H1 (cell line): ENCODE results near the gene VRK2. TPM values are rescaled to one million over a fixed set of nuclear protein-coding genes. Genes with fewer than 3 reads are reported as not detected.

Source experiments
- CTCF ChIA-PET: fragments of 300-600 bp; sonication (Branson Sonifier 250); formaldehyde crosslinking; loops from one replicate; lab custom pipeline; 2021; ENCODE audit not compliant: partially characterized antibody; lab: Charles Lee
- POLR2A ChIA-PET: fragments of 300-600 bp; sonication (Branson Sonifier 250); formaldehyde crosslinking; loops from one replicate; lab custom pipeline; 2021; ENCODE audit warnings: inconsistent platforms; ENCODE audit not compliant: partially characterized antibody; lab: Charles Lee
- DNase-seq, 2 experiments: peaks; one replicate each; pipeline versions ENCODE4 v3.0.0 to v3.0.0-alpha.2; 2010 to 2022; ENCODE audit warnings: low spot score in 2 of 2, low read depth in 1 of 2, mixed read lengths in 1 of 2
- FAIRE-seq: peaks from 2 replicates; lab custom pipeline; 2011; peaks lifted over from hg19 to GRCh38; lab: Jason Lieb, UNC
- H2AFZ ChIP-seq: 2 replicates; pipeline ENCODE4 v1.8.1; 2012; ENCODE audit warnings: low read length, inconsistent platforms
- H2AK5ac ChIP-seq: 2 replicates; pipeline ENCODE4 v1.6.1; 2013; ENCODE audit warnings: low read depth, low read length
- H2BK120ac ChIP-seq: replicated peaks from 2 replicates; pipeline ENCODE3; 2013; ENCODE audit warnings: low read depth, low read length, inconsistent platforms
- H2BK12ac ChIP-seq: 2 replicates; pipeline ENCODE4 v1.6.1; 2013; ENCODE audit warnings: low read depth, low read length
- H2BK15ac ChIP-seq: 2 replicates; pipeline ENCODE4 v1.6.1; 2013; ENCODE audit warnings: low read length
- H2BK20ac ChIP-seq: 2 replicates; pipeline ENCODE4 v1.6.1; 2013; ENCODE audit warnings: low read length
- H2BK5ac ChIP-seq: 2 replicates; pipeline ENCODE4 v1.6.1; 2013; ENCODE audit warnings: low read depth, low read length
- H3K14ac ChIP-seq: 2 replicates; pipeline ENCODE4 v1.6.1; 2013; ENCODE audit warnings: inconsistent platforms; ENCODE audit not compliant: insufficient read length
- H3K18ac ChIP-seq: 2 replicates; pipeline ENCODE4 v1.6.1; 2013; ENCODE audit warnings: low read length; ENCODE audit errors: extremely low read depth
- H3K23ac ChIP-seq: 2 replicates; pipeline ENCODE4 v1.6.1; 2013; ENCODE audit warnings: inconsistent platforms; ENCODE audit not compliant: insufficient read length
- H3K23me2 ChIP-seq: 2 replicates; pipeline ENCODE4 v1.6.1; 2013; ENCODE audit warnings: low read depth, low read length
- H3K27ac ChIP-seq: 2 replicates; pipeline ENCODE4 v1.6.1; 2011; ENCODE audit warnings: low read depth, low read length, inconsistent platforms
- H3K27me3 ChIP-seq, 4 experiments: replicated peaks in 1 of 4; 1 replicate in 1 of 4; 2 replicates in 3 of 4; pipeline versions ENCODE4 v1.6.1 to v1.8.1; 2011 to 2013; ENCODE audit warnings: low read length in 3 of 4, mild to moderate bottlenecking in 3 of 4, inconsistent platforms in 2 of 4, mixed read lengths in 2 of 4, moderate library complexity in 1 of 4; ENCODE audit not compliant: control insufficient read depth in 3 of 4, insufficient read depth in 3 of 4; ENCODE audit errors: extremely low read depth in 1 of 4
- H3K36me3 ChIP-seq, 4 experiments: 2 replicates each; pipeline versions ENCODE4 v1.6.1 to v1.8.1; 2011 to 2013; ENCODE audit warnings: mild to moderate bottlenecking in 4 of 4, low read length in 3 of 4, moderate library complexity in 2 of 4, control low read depth in 1 of 4, inconsistent platforms in 1 of 4; ENCODE audit not compliant: insufficient read depth in 4 of 4, control insufficient read depth in 2 of 4
- H3K4ac ChIP-seq: replicated peaks from 2 replicates; pipeline ENCODE3; 2013; ENCODE audit warnings: low read length, low read depth, mixed read lengths, inconsistent platforms; ENCODE audit not compliant: insufficient read length
- H3K4me1 ChIP-seq, 4 experiments: replicated peaks in 1 of 4; 1 replicate in 1 of 4; 2 replicates in 3 of 4; pipeline versions ENCODE4 v1.6.1 to v1.8.1; 2011 to 2013; ENCODE audit warnings: low read length in 3 of 4, inconsistent platforms in 2 of 4, mixed read lengths in 1 of 4; ENCODE audit not compliant: insufficient read depth in 4 of 4, control insufficient read depth in 3 of 4
- H3K4me2 ChIP-seq, 2 experiments: 2 replicates each; pipeline versions ENCODE4 v1.6.1 to v1.8.1; 2011 to 2013; ENCODE audit warnings: low read depth in 2 of 2, low read length in 2 of 2, control low read depth in 1 of 2, inconsistent platforms in 1 of 2, mild to moderate bottlenecking in 1 of 2; ENCODE audit not compliant: insufficient read depth in 1 of 2
- H3K4me3 ChIP-seq, 4 experiments: fragments of 200-600, 300-600 bp in 1 of 4; sonication (generic), shearing (Covaris generic), sonication (Bioruptor Twin) in 1 of 4; 2 replicates each; pipeline versions ENCODE4 v1.5.1 to v1.8.1; 2011 to 2016; ENCODE audit warnings: low read length in 4 of 4, low read depth in 3 of 4, control low read depth in 2 of 4, inconsistent platforms in 2 of 4, mild to moderate bottlenecking in 2 of 4, mixed read lengths in 1 of 4, moderate library complexity in 1 of 4; ENCODE audit not compliant: insufficient read depth in 2 of 4; ENCODE audit errors: extremely low read depth in 1 of 4
- H3K56ac ChIP-seq: replicated peaks from 2 replicates; pipeline ENCODE3; 2013; ENCODE audit warnings: low read depth, mild to moderate bottlenecking, mixed read lengths, low read length, inconsistent platforms; ENCODE audit not compliant: insufficient read length
- H3K79me1 ChIP-seq: 2 replicates; pipeline ENCODE4 v1.6.1; 2013; ENCODE audit warnings: low read depth, low read length, control low read depth
- H3K79me2 ChIP-seq, 2 experiments: 2 replicates each; pipeline versions ENCODE4 v1.6.1 to v1.8.1; 2012 to 2013; ENCODE audit warnings: low read length in 2 of 2, mild to moderate bottlenecking in 2 of 2, inconsistent platforms in 1 of 2; ENCODE audit not compliant: insufficient read depth in 2 of 2, control insufficient read depth in 1 of 2
- H3K9ac ChIP-seq, 4 experiments: replicated peaks in 1 of 4; 1 replicate in 1 of 4; 2 replicates in 3 of 4; pipeline versions ENCODE4 v1.6.1 to v1.8.1; 2011 to 2013; ENCODE audit warnings: low read depth in 3 of 4, low read length in 3 of 4, control low read depth in 2 of 4, mild to moderate bottlenecking in 2 of 4, moderate library complexity in 2 of 4, inconsistent platforms in 1 of 4; ENCODE audit errors: extremely low read depth in 1 of 4
- H3K9me3 ChIP-seq, 2 experiments: 2 replicates each; pipeline versions ENCODE4 v1.6.1 to v1.8.1; 2012 to 2013; ENCODE audit warnings: mild to moderate bottlenecking in 2 of 2, moderate library complexity in 2 of 2, control low read depth in 1 of 2, inconsistent platforms in 1 of 2, low read depth in 1 of 2, low read length in 1 of 2, mixed read lengths in 1 of 2; ENCODE audit not compliant: insufficient read depth in 2 of 2
- H4K20me1 ChIP-seq, 2 experiments: replicated peaks in 1 of 2; 2 replicates each; pipeline versions ENCODE3 to v1.8.1; 2011 to 2013; ENCODE audit warnings: inconsistent platforms in 2 of 2, low read length in 2 of 2, mild to moderate bottlenecking in 1 of 2; ENCODE audit not compliant: insufficient read depth in 2 of 2, control insufficient read depth in 1 of 2
- H4K5ac ChIP-seq: 2 replicates; pipeline ENCODE4 v1.6.1; 2013; ENCODE audit warnings: low read length, low read depth, mixed read lengths, inconsistent platforms; ENCODE audit not compliant: insufficient read length
- H4K8ac ChIP-seq: 2 replicates; pipeline ENCODE4 v1.8.0; 2013; ENCODE audit warnings: mild to moderate bottlenecking, moderate library complexity, low read length, inconsistent platforms; ENCODE audit not compliant: insufficient read depth; ENCODE audit errors: extremely low read depth
- H4K91ac ChIP-seq: replicated peaks from 2 replicates; pipeline ENCODE3; 2013; ENCODE audit warnings: low read length, mixed read lengths, inconsistent platforms; ENCODE audit not compliant: insufficient read length
- ASH2L ChIP-seq: fragments of 200-600, 300-600 bp; sonication (generic); IDR thresholded peaks from one replicate; pipeline ENCODE4 v1.7.1; 2017; ENCODE audit warnings: low read length
- CREB1 ChIP-seq: IDR thresholded peaks from 2 replicates; pipeline ENCODE4 v1.6.1; 2012; ENCODE audit warnings: inconsistent platforms
- EP300 ChIP-seq, 2 experiments: IDR thresholded peaks; 1 replicate in 1 of 2; 2 replicates in 1 of 2; pipeline ENCODE4 v1.6.1; 2011 to 2012; ENCODE audit warnings: low read depth in 2 of 2, low read length in 2 of 2, mild to moderate bottlenecking in 2 of 2, borderline replicate concordance in 1 of 2, inconsistent platforms in 1 of 2, moderate library complexity in 1 of 2
- GTF2F1 ChIP-seq: IDR thresholded peaks from 2 replicates; pipeline ENCODE4 v1.6.1; 2012; ENCODE audit warnings: low read depth, low read length, improper control_type of control experiment, borderline replicate concordance
- HDAC6 ChIP-seq: IDR thresholded peaks from one replicate; pipeline ENCODE4 v1.7.1; 2012; ENCODE audit warnings: low read depth, mild to moderate bottlenecking, inconsistent platforms, low read length, moderate library complexity
- JUN ChIP-seq: IDR thresholded peaks from 2 replicates; pipeline ENCODE4 v1.6.1; 2011; ENCODE audit warnings: low read depth, mild to moderate bottlenecking, improper control_type of control experiment, low read length
- KDM5A ChIP-seq: fragments of 200-600 bp; IDR thresholded peaks from 2 replicates; pipeline ENCODE4 v1.7.1; 2012; ENCODE audit warnings: mild to moderate bottlenecking, low read length, inconsistent platforms, mixed read lengths
- TCF12 ChIP-seq: IDR thresholded peaks from 2 replicates; pipeline ENCODE4 v1.6.1; 2011; ENCODE audit warnings: low read depth, mild to moderate bottlenecking, low read length
- YY1 ChIP-seq: IDR thresholded peaks from 2 replicates; pipeline ENCODE4 v1.6.1; 2011; ENCODE audit warnings: low read depth, mild to moderate bottlenecking, low read length
- polyA plus RNA-seq, 7 experiments: library from polyadenylated mRNA; depleted of rRNA in 3 of 7; stranded (reverse) in 5 of 7; unstranded in 2 of 7; fragments of >200 nt in 5 of 7; fragments of 200-250 nt in 2 of 7; gene quantifications; 1 replicate in 5 of 7; 2 replicates in 1 of 7; 4 replicates in 1 of 7; pipeline versions ENCODE4 v1.2.1 to v1.2.3, GENCODE V29; 2011 to 2013; ENCODE audit warnings: missing spikeins in 2 of 7, mixed read lengths in 2 of 7
- total RNA-seq: library from RNA; stranded (reverse); fragmentation: NEBNext Ultra II Directional; extraction: Animal tissue kit (Norgen Biotek cat#: 25700); gene quantifications from 2 replicates; pipeline ENCODE4 v1.2.1, GENCODE V29; 2021
- TF ChIP-seq, protein P1 (sequence below), 3 experiments: IDR thresholded peaks; 1 replicate in 2 of 3; 2 replicates in 1 of 3; pipeline versions ENCODE4 v1.5.1 to v1.6.1; 2011; ENCODE audit warnings: low read length in 3 of 3, mild to moderate bottlenecking in 3 of 3, inconsistent platforms in 2 of 3, low read depth in 1 of 3, moderate library complexity in 1 of 3; ENCODE audit not compliant: insufficient read depth in 1 of 3; ENCODE audit errors: control extremely low read depth in 1 of 3

The VRK2 gene
- total and polyA plus RNA-seq, 2 of the 8 experiments (the other 6 are each of a cell fraction or from before 2014, with no cell fraction given), result 7.6 to 27.8 TPM

DNA sequence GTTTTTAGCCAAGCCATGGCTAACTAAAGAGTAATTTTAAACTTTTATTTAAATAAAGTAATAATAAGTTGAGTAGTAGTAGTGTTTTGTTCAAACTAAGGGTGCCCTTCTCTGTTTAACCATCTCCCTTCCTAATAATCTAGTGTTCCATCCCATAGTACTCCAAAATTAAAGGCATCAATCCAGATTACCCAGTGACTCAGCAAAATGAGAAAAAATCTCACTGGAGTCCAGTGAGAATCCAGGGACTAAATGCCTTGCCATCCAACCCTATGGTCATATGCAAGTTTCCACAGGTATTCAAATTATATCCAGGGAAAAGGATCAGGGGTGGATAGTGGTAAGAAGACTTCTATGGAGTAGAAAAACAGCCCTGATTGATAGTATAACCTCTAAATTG is 19.6 kb upstream of the VRK2 start:
- Histone ChIP-seq H3K18ac (no peak overlapping the region), H3K27me3 (no peaks in the 10 kb centered on the region), H3K4me1 (no peaks in the 10 kb centered on the region), H2BK20ac (no peak overlapping the region), H2BK15ac (no peak overlapping the region), H3K56ac (no peak overlapping the region), H3K23ac (no peak overlapping the region), H2AK5ac (no peak overlapping the region), H4K5ac (no peak overlapping the region), H2BK12ac (no peak overlapping the region), H3K14ac (no peak overlapping the region), H3K9ac (no peak overlapping the region), H3K23me2 (no peaks in the 10 kb centered on the region; the same call in 1 of the 2 replicates), H4K91ac (no peak overlapping the region), H3K9me3 (no peaks in the 10 kb centered on the region), H3K79me1 (no peaks in the 10 kb centered on the region), H2BK5ac (no peak overlapping the region), H2AFZ (no peak overlapping the region), H3K36me3 (no peaks in the 10 kb centered on the region), H4K8ac (no peak overlapping the region), H3K4me2 (no peak overlapping the region), H2BK120ac (no peak overlapping the region), H4K20me1 (no peaks in the 10 kb centered on the region), H3K27ac (no peak overlapping the region), H3K79me2 (no peaks in the 10 kb centered on the region), H3K4me3 (no peak overlapping the region), H3K4ac (no peak overlapping the region)
- CTCF ChIA-PET, result no interaction called here
- POLR2A ChIA-PET, result no interaction called here
- DNase-seq (no peak), FAIRE-seq (no peak)
- TF ChIP-seq KDM5A (no peak), TCF12 (no peak), ASH2L (no peak), GTF2F1 (no peak), CREB1 (no peak), EP300 (IDR thresholded peaks at IDR 0.05; ENCODE audit: borderline replicate concordance in 1 of 2, low read depth in 2 of 2, low read length in 2 of 2) (no peak), HDAC6 (no peak), YY1 (no peak), JUN (no peak)
- TF ChIP-seq, protein P1, sequence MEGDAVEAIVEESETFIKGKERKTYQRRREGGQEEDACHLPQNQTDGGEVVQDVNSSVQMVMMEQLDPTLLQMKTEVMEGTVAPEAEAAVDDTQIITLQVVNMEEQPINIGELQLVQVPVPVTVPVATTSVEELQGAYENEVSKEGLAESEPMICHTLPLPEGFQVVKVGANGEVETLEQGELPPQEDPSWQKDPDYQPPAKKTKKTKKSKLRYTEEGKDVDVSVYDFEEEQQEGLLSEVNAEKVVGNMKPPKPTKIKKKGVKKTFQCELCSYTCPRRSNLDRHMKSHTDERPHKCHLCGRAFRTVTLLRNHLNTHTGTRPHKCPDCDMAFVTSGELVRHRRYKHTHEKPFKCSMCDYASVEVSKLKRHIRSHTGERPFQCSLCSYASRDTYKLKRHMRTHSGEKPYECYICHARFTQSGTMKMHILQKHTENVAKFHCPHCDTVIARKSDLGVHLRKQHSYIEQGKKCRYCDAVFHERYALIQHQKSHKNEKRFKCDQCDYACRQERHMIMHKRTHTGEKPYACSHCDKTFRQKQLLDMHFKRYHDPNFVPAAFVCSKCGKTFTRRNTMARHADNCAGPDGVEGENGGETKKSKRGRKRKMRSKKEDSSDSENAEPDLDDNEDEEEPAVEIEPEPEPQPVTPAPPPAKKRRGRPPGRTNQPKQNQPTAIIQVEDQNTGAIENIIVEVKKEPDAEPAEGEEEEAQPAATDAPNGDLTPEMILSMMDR (IDR thresholded peaks at IDR 0.05; ENCODE audit: control extremely low read depth in 1 of 3, insufficient read depth in 1 of 3, low read depth in 1 of 3, low read length in 3 of 3), result no peak
